CD4-positive, alpha-beta T cell treated with Interleukin-15 for 4 hours (primary cell): ENCODE data around the gene LRRC4.

Experiments used
- DNase-seq: peaks from one replicate; pipeline ENCODE4 v3.0.0-alpha.2; 2020; ENCODE audit warnings: low spot score

The LRRC4 gene, protein sequence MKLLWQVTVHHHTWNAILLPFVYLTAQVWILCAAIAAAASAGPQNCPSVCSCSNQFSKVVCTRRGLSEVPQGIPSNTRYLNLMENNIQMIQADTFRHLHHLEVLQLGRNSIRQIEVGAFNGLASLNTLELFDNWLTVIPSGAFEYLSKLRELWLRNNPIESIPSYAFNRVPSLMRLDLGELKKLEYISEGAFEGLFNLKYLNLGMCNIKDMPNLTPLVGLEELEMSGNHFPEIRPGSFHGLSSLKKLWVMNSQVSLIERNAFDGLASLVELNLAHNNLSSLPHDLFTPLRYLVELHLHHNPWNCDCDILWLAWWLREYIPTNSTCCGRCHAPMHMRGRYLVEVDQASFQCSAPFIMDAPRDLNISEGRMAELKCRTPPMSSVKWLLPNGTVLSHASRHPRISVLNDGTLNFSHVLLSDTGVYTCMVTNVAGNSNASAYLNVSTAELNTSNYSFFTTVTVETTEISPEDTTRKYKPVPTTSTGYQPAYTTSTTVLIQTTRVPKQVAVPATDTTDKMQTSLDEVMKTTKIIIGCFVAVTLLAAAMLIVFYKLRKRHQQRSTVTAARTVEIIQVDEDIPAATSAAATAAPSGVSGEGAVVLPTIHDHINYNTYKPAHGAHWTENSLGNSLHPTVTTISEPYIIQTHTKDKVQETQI

DNA sequence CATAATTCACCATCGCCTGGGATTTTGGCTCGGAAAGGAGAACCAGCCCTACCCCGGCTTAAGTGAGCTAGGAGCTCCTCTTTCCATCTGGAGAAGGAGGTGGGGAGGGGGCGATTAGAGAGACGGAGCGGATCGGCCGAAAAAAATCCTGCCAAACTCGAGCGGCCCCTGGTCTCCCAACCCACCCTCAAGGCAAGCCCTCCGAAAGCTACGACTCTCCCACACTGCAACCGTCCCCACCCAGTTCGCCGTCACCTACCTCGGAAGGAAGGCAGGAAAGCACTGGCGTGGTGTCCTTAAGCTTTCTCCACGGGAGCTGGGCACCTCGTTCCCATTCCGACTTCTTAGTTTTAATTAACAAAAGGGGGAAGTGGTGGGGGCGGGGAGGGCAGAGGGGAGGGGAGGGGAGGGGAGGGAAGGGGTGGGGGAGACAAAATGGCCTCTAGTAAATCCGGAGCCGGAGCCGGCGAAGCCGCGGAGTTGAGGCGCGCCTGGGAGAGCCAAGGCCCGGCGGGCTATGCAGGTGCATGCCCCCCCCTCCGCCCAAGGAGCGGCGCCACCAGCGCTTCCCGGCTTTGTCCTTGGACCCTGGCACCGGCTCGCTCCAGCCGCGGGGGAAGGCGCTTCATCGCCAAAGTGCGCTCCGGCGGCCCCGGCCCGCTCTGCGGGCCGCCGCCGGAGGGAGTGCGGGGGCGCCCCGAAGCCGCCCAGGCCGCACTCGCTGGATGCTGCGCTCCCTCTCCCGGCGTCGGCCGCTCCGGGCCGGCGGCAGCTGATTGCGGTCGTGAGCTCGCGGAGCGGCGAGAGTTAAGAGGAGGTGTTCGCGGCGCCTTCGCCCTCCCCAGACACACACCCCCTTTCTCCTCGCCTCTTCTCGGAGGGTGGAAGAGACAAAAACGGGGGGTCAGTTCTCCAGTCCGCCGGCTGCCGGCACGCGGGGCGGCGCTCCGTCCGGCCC is at the start of gene LRRC4:
Gene LRRC4 (minus strand): TSS at position 784 of the 958 bp plus-strand sequence. CDS start 797 bp downstream, outside the sequence.
- no peak for DNase-seq

DNA sequence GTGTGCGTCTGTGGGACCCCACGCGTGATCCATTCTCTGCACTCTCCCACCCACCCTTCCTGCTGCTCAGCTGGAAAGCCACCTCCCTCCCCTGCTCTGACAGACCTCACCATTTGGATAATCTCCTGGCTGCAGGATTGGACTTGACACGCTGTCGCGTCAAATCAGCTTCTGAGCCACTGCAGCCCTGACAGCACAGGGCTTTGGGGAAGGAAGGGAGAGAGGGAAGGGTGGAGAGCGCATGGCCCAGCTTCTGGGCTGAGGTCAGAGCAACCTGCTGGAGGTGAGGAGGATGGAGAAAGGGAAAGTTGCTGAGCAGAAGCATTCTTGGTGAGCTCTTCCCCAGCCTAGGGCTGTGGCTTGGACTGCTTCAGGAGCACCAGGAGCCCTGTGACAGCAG is 48.9 kb upstream of the LRRC4 start:
- DNase-seq = no peak

DNA sequence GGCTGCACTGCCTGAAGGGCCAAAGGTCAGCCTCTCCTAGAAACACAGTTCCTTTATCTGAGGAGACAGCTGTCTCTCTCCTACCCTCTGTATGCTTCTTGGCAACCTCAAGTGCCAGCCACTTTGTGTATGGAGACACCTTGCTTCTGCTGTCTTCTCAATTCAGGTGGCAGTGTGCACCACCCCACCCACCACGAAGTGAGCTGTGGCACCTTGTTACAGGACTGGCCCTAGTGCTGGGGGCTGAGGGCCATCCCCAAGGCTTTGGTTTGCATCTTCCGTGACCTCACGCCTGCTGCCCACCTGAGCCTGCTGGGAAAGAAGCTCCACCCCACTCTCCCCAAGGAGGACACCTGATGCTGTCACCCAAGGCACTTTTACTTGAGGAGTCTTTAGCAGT is 47.1 kb upstream of the LRRC4 start:
- DNase-seq = no peak

DNA sequence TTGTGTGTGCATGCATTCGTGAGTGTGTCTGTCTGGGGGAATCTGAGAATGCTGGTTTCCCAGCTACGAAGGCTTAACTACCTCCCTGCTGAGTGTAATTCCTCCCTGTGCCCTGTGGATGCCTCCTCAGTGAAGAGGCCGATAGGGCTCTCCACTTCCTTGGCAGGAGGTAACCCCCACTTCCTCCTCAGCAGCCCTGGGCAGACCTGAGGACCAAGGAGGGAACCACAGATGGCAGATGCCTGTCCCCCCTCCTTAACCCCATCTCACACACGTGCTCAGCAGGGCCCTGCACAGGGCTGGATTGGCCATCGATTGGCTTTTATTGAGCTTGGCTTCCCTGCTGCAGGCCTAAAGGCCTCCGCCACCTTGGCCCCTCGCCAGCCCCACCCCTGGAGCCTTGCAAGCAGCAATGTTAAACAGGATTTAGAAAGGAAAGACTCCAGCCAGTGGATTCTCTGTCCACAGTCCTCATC is 45.6 kb upstream of the LRRC4 start:
- DNase-seq = no peak

DNA sequence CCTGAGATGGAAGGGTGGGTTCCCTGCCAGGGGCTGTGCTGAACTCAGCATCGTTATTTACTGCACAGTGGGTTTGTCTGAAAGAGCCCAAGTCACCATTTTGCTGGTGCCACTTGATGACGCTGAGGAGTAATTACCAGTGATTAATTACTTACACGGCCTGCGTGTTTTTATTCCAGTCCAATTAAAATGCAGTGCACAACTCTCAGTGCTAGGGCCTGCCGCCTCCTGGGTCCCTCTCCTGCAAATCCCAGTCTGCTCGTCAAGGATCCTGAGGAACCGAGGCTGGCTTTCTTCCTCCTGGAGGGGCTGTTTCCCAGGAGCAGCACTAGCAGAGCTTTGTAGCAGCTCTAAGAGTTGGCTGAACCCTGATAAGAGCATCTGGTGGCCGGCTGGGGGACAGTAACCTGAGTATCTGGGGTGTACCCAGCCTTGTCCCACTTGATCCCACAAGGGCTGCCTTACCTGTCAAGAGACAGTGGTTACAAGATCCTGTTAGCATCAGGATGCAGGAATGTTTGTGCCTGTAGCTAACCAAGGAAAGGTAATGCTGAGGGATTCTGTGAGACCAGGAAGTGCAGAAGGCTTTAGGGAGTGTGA is 45.1 kb upstream of the LRRC4 start:
- DNase-seq = no peak

DNA sequence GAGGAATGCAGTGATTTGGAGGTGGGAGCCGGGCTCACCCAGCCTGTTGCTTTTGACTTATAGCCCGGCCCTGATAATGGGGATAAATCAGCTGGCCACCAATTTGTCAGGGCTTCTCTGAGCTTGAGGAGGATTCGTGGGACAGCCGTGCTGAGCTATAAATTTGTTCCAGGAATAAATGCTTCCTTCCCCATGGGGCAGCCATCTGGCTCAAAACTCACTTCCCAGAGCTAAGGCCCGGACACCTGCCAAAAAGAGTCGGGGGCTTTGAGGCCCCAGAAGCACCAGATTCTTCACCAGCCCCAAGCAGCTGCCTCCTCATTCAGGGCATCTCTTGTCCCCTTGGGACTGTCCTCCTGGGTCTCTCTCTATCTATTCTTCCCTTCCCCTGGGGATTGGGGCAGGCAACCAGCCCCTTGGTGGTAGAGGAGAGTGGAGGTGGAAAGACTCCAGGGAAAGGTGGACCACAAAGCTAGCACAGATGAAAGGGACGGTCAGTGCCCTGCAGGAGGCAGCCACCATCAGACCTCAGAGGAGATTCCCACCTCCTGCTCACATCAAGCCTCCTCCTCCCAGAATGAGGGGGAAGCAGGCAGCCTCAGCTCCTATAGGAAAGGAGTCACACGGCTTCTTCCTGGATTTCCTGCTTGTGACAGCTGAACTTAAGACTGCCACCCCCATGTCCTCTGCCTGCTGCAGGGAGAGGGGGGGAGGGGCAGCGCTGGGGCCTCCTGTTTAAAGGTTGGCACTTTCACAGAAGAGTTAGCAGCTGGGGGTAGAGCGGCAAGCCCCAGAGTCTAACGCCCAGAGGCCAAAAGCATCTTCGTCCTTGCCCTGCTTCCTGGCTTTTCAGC is 44.2 kb upstream of the LRRC4 start:
- DNase-seq = no peak

DNA sequence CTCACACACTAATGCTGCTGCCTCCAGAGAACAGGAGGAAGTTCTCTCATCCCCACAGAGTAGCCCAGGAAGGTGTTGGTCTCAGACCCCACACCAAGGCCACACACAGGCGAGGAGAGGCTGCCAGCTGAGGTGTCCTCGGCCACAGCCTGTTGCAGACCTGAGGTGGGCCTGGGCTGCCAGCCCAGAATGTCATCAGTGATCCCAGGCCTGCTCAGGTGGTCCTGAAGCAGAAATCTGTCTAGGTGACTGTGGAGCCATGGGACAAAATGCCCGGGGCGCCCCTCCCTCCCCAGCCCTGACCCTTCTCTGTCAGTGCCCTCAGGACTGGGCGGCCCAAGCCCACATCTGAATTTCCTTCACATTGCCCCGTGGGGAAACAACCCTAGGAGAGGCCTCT is 43.5 kb upstream of the LRRC4 start:
- DNase-seq = no peak

DNA sequence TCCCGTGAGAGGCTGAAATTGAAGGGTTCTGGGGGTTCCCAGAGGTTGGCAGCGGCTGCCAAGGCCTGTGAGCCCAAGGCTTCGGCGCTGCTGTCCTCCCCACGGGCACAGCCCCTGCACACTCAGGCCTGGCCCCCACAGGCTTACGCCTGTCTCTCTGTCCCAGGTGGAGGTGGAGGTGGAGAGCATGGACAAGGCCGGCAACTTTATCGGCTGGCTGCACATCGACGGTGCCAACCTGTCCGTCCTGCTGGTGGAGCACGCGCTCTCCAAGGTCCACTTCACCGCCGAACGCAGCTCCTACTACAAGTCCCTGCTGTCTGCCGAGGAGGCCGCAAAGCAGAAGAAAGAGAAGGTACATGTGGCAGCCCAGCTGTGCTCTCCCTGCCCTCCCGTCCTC is 43.1 kb upstream of the LRRC4 start:
- DNase-seq = no peak

DNA sequence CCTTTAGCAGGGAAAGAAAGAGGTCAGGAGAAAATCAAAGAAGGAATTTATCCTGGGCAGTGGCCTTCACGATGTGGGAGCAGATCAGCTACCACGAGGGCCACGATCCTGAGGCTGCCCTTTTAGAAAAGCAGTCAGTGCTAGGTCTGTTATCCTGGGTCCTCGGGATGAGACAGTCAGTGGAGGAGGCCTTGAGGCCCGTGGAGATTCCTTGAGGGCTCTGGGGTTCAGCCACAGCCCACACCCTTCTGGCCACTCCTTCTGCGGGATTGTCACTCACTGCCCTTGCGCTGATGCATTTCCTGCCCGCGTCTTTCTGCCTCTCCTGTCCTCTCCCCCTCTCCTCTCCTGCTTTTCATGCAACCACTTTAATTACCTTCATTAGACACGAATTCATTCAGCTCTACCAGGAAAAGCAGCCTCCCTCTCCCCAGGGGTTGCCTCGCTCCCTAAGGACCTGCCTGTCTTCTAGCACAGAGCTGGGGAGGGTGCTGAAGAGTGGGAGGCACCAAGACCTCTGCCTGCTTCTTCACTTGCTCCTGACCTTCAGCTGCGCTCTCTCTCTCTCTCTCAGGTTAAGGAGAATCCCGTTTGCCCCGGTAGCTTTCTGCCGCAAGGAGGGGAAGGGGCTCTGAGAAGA is 42.6 kb upstream of the LRRC4 start:
- no peak for DNase-seq

DNA sequence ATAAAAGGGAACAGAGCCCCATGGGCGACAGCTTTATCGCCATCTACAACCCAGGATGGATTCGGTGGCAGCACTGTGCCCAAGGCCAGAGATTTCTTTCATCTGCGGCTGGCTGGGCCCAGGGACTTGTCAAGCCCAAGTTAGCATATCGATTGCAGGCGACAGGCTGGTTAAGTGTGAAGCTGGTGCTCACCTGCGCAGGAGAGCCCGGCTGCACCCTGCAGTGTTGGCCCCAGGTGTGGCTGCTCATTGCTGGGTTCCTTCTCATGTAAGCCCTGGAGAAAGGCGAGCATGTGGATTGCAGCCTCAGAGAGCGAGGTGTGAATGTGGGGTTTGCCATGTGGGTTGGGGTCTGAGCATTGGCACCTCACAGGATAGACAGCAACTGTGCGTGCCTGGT is 40.6 kb upstream of the LRRC4 start:
- DNase-seq = no peak

DNA sequence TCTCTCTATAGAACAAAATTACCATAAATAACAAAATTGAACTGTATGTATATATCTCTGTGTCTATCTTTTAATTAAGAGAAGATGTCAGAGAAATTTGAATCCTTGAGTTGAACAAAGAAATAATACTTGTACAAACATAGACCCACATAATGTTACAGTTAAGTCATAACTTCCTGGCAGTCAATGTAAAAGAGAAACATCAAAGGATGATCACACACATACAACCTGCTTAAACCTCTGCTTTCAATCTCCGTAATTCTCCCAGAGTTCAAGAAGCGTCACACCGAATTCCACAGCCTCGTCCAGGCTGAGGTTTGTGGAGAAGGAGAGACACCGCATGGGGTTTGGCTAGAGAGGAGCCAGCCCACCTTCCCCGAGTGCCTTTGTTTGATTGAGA is 40.1 kb upstream of the LRRC4 start:
- DNase-seq = no peak

DNA sequence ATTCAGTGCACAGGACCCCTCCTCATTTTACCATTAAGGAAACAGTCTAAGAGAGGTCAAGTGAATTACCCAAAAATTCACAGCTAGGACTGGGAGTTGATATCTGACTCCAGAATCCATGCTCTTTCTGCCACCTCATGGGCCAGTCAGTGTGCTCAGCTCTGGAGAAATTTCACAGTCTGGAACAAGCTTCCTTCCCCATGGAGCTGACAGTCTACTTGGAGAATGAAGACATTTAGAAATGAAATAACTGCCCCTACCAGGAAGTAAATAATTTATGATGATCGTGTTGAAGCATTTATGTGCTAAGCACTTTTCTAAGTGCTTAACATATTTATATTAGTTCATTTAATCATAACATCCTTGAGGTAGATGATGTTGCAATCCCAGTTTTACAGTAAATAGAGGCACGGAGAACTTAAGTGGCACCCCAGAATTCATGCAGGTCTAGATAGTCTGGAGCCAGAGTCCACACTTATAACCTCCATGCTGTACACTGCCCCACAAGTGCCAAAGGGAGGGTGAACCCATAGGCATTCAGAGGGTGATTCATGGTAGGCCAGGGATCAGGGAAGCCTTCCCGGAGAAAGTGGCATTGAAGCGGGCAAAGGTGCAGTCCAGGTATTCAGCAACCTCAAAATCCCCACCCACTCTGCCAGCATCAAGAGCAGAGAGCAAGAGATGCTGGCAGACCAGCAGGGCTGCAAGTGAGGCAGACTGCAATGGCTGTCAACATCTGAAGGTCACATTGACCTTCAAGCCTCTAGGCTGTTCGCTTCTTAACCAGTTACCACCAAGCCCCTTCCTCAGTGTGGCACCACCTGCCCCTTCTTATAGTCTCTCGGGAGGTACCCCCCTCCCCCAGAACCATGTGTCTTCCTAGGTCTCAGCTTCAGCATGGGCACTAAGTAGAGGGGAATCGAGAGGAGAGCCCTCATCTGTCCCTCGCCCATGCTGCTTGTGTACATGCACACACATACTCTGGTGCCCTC is 38.4 kb upstream of the LRRC4 start:
- no peak for DNase-seq

DNA sequence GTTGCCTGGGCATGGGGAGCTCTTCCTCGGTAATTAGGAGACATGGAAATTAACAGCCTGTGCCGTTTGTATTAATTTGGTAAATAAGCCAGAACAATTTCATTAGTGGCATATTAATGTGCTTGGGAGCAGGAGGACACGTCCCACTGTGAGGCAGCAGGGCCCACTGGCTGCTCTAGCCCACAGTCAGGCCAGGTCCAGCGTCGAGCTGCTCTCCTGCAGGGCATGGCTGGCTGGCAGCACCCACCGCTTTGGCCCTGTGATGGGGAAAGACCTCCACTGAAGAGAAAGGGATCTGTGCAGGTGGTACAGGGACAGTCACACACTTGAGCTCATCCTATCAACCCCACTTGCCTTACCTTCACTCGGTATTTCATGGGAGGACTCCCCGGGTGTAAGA is 37.5 kb upstream of the LRRC4 start:
- DNase-seq = no peak

DNA sequence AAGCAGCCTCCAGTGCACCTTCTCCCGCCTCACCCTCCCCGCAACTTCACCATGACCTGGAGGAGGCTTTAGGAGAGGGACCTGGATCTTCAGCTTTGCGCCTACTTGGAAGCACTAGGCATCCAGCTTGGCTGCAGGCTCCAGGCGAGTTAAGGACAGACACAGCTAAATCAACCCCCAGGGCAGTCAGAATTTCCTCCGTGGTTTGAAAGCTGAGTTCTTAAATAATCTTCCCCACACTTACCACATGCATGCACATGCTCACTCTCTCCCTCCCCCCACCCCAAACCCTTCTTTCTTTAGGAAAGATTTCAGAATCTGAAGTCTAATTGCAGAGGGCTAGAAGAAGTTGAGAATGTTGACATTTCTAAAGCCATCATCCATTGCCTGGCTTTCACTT is 36.7 kb upstream of the LRRC4 start:
- no peak for DNase-seq

DNA sequence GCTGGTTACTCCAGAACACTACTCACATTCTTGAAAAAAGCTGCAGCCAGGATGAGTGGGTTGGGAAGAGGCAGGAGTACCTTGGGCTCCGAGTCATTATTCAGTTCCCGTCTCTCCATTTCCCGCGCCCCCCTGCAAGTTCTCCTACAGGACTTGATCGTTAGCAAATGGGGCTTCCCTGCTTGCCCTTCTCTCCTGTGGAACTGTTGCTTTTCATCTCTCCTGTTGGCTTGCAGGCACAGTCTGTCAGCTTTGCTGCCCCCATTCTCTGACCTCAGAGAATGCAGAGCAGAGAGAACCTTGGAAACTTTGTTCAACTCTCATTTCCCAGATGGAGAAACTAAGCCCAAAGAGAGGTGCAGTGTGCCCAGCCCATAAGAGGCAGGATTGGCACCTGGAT is 35.6 kb upstream of the LRRC4 start:
- DNase-seq = no peak

DNA sequence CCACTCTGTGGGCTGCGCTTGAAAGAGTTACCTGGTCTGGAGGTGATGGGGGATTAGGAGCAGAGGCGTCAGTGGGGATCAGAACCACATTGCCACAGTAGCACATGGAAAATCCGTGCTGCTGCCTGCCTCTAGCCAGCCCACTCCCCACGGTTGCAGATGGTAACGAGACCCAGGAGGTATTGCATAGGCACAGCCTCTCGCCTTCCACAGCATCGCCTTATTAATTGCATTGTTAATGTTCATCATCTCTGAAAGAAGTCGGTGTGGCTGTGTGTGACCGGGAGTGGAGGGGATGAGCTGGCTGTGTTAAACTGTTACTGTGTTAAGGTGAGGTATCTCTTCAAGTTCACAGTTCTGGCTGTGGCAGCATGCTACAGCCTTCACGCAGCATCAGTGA is 35.2 kb upstream of the LRRC4 start:
- DNase-seq = no peak

DNA sequence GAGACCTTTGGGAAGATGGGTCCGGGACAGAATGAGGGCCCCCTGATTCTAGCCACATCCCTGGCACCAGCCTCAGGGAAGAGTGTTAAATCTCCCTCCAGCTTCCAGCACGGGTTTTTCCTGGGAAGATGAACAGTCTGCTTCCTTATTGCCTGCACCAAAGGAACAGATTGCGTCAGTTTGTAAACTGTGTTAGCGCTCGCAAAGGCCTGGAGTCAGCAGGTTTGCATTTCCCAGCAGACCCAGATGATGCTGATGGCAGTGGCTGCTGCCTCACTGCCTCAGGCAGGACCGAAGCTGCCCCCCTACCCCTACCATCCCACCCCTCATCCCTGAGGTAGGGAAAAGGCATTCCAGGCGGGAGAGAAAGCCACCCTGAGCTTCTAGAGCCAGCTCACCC is 34.6 kb upstream of the LRRC4 start:
- DNase-seq = no peak

DNA sequence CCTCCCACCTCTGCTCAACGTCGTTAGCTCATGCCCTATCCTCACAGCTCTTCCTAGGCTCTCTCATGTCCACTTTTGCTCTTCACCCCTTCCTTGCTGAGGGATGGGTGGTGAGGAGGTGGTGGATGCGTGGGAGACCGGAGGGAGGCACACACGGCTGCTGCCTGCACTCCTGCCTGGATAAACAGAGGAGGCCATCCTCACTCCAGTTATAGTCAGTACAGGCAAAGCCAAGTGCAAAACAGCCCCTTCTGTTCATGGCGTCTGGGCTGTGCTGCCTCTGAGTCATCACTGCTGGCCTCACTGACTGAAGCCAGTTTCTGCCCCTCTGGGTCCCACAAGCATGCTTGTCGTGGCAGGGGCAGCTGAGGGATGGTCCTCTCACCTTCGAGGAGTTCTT is 31.9 kb upstream of the LRRC4 start:
- DNase-seq = no peak

DNA sequence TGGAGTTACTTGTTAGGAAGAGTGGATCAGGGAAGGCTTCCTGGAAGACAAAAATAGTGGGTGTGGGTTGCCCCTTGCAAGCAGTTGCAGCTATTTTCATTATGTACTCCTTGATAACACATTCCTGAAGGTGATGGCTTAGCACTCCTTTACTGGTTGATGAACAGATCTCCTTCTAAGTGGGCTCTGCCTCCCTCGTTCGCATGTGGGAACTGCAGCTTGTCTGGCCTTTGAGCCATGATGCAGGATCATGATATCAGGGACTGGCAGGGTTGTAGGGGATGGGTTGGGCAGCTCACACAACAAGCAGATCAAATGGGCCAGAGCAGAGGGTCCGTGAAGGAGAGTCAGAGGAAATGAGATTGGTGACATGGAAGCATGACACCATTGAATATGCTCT is 28.8 kb upstream of the LRRC4 start:
- no peak for DNase-seq
